Mesothelial cell of epicardium (in vitro differentiated cells): Measurements from ENCODE around the gene DLGAP1. TPM values are rescaled to one million over a fixed set of nuclear protein-coding genes. Genes with fewer than 3 reads are reported as not detected.

Experiments
- DNase-seq, 2 experiments: peaks; one replicate each; pipeline ENCODE4 v3.0.0; 2021; ENCODE audit warnings: low spot score in 2 of 2; ENCODE audit not compliant: unreplicated experiment in 2 of 2
- H3K27ac Mint-ChIP-seq: 2 replicates; pipeline ENCODE4 v1.8.0; 2021; ENCODE audit warnings: mixed read lengths
- H3K27me3 Mint-ChIP-seq: 2 replicates; pipeline ENCODE4 v1.8.0; 2021; ENCODE audit warnings: low read depth, mixed read lengths
- H3K36me3 Mint-ChIP-seq: 2 replicates; pipeline ENCODE4 v1.8.0; 2021; ENCODE audit warnings: mixed read lengths
- H3K4me1 Mint-ChIP-seq: 2 replicates; pipeline ENCODE4 v1.8.0; 2021; ENCODE audit warnings: mixed read lengths
- H3K4me3 Mint-ChIP-seq: 2 replicates; pipeline ENCODE4 v1.8.0; 2021; ENCODE audit warnings: mild to moderate bottlenecking, moderate library complexity, mixed read lengths
- H3K9me3 Mint-ChIP-seq: 2 replicates; pipeline ENCODE4 v1.8.0; 2021; ENCODE audit warnings: mixed read lengths
- total RNA-seq: library from RNA; stranded (reverse); gene quantifications from 3 replicates; pipeline ENCODE4 v1.2.1, GENCODE V29; 2021
- TF ChIP-seq, protein P1 (sequence below): fragments of 200-600 bp; sonication (generic); IDR thresholded peaks from one replicate; pipeline ENCODE4 v1.5.0; 2021; ENCODE audit warnings: antibody characterized with exemption; ENCODE audit not compliant: unreplicated experiment

The DLGAP1 gene
- total RNA-seq, 1 donor from 2014 or later = 4.6 TPM

DNA sequence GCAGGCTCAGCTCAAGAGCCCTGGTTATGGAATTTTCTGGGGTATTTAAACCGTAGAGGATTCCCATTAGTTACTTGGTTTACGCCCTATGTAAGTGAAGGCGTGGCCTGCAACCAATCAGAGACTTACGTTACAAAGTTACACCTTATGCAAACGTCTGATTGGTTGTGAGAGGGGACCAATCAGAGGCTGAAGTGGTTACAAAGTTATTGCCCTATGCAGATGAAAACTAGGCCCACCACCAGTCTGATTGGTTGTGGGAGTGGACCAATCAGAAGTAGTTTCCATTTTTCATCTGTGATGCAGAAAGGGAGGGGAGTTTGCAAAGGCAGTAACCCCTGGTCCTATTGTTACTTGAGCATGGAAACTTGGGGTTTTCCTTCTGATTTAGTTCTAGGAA, 49.1 kb downstream of the DLGAP1 start:
- no peaks in the 10 kb centered on the region for H3K4me1 Mint-ChIP-seq

DNA sequence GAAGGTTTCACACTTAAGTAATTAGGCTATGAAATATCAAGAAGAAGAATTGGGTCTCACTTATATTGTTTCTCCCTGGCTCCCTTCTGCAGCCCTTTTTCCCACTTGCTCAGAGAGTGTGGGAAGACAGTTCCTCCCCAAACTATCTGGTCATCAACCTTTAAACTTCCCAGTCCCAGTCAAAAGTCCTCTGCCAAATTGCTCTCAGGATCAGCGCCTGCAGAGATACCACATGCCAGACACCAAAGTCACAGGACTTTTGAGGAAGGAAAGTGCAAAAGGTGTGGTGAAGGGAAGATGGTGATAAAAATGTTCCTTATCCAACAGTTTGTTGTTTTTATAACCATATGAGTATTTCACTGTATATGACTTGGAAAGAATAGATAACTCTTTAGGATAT, 51.3 kb downstream of the DLGAP1 start:
- no peak overlapping the region for H3K4me3 Mint-ChIP-seq
- no peaks in the 10 kb centered on the region for H3K4me1 Mint-ChIP-seq
- H3K27me3 Mint-ChIP-seq = no peaks in the 10 kb centered on the region
- no peak for DNase-seq
- no peaks in the 10 kb centered on the region for H3K9me3 Mint-ChIP-seq
- TF ChIP-seq, protein P1, sequence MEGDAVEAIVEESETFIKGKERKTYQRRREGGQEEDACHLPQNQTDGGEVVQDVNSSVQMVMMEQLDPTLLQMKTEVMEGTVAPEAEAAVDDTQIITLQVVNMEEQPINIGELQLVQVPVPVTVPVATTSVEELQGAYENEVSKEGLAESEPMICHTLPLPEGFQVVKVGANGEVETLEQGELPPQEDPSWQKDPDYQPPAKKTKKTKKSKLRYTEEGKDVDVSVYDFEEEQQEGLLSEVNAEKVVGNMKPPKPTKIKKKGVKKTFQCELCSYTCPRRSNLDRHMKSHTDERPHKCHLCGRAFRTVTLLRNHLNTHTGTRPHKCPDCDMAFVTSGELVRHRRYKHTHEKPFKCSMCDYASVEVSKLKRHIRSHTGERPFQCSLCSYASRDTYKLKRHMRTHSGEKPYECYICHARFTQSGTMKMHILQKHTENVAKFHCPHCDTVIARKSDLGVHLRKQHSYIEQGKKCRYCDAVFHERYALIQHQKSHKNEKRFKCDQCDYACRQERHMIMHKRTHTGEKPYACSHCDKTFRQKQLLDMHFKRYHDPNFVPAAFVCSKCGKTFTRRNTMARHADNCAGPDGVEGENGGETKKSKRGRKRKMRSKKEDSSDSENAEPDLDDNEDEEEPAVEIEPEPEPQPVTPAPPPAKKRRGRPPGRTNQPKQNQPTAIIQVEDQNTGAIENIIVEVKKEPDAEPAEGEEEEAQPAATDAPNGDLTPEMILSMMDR = no peak
- H3K27ac Mint-ChIP-seq = no peak overlapping the region
- no peaks in the 10 kb centered on the region for H3K36me3 Mint-ChIP-seq

More for the DNA sequence above, 49.1 kb downstream of the DLGAP1 start:
- Mint-ChIP-seq H3K36me3 (no peaks in the 10 kb centered on the region), H3K27ac (no peak overlapping the region), H3K27me3 (no peaks in the 10 kb centered on the region), H3K4me3 (no peak overlapping the region), H3K9me3 (no peaks in the 10 kb centered on the region)
- DNase-seq = no peak
- TF ChIP-seq, protein P1 = no peak

DNA sequence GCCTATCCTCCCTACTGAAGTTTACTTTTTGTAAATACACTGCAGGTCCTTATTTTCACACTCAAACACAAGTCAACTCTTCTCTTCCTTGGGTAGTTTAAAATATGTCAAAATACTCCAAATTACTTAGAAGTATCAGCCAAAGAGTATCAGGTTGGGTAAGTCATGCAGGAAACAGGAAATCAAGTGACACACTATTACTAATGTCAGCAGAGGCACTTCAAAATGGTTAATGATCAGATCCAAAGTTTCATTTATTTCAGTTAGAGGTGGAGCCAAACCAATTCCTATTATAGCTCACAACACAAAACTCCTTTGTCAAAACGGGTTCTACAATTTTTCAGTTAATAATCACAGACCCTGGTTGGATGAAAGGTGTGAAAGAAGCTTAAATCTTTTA, 54.2 kb downstream of the DLGAP1 start:
- no peak for DNase-seq
- H3K9me3 Mint-ChIP-seq = no peaks in the 10 kb centered on the region
- no peak overlapping the region for H3K4me3 Mint-ChIP-seq
- H3K4me1 Mint-ChIP-seq = no peaks in the 10 kb centered on the region
- no peak overlapping the region for H3K27ac Mint-ChIP-seq
- H3K36me3 Mint-ChIP-seq = no peaks in the 10 kb centered on the region
- no peaks in the 10 kb centered on the region for H3K27me3 Mint-ChIP-seq
- TF ChIP-seq, protein P1 = no peak

DNA sequence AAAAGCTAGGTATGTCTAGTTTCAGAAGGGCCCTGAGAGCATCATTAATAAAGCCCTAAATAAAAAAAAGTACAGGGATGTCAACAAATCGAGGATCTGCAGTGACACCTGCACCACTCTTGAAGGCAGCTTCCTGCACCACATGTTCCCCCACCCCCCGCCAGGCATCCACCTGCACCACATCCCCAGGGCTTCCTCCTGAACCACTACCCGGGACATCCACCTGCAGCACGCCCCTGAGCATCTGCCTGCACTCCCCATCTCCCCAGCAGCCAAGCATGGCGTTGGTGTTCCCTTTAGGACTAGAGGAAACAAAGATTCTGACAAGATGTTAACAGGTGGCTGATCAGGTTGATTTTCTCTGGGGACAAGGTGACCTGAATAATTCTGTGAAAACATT, 55.2 kb downstream of the DLGAP1 start:
- no peak overlapping the region for H3K27ac Mint-ChIP-seq
- H3K36me3 Mint-ChIP-seq = no peaks in the 10 kb centered on the region
- TF ChIP-seq, protein P1 = no peak
- no peak overlapping the region for H3K4me3 Mint-ChIP-seq
- H3K27me3 Mint-ChIP-seq = no peaks in the 10 kb centered on the region
- no peaks in the 10 kb centered on the region for H3K4me1 Mint-ChIP-seq
- DNase-seq = no peak
- H3K9me3 Mint-ChIP-seq = no peaks in the 10 kb centered on the region

DNA sequence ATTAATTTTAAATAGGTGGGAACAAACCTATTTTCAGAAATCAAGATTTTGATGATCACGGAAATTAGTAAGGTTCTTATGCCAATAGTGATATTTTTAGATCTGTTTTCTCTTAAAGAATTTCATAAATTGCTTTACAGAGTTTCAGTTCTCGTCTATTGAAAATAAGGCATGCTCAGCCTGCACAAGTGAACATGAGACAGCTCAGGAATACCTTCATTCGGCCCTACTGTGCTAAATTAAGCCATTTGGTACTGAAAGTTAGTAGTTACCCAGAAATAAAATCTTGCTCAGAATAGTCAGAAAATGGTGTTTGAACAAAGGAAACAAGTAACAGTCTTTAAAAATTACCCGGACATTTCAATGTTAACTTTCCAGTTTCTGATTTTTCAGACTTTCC, 60.4 kb downstream of the DLGAP1 start:
- H3K27me3 Mint-ChIP-seq = no peaks in the 10 kb centered on the region
- H3K4me1 Mint-ChIP-seq = no peaks in the 10 kb centered on the region
- H3K4me3 Mint-ChIP-seq = no peak overlapping the region
- H3K27ac Mint-ChIP-seq = no peak overlapping the region
- DNase-seq = no peak
- no peaks in the 10 kb centered on the region for H3K36me3 Mint-ChIP-seq
- peaks cover 4% of the 10 kb centered on the region for H3K9me3 Mint-ChIP-seq
- TF ChIP-seq, protein P1 = no peak

DNA sequence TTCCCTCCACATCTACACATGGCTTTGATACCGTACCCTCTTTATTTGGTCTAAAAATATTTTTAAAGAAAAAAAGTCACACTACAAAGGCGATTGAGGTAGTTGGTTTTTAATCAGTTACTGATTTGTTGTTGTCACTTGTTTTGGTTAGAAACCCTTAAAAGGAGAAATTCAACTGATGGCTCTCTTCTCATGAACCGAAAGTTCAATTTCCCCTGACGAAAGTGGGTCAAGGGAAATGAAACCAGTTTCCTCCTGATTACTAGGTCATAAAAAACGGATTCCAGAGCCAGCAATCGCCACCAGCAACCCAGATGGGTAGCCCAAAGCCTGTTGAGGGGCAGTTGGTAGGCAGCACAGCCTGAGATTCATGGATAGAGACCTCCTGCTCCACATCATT, 63.2 kb downstream of the DLGAP1 start:
- H3K27ac Mint-ChIP-seq = no peak overlapping the region
- TF ChIP-seq, protein P1 = no peak
- no peaks in the 10 kb centered on the region for H3K27me3 Mint-ChIP-seq
- H3K36me3 Mint-ChIP-seq = no peaks in the 10 kb centered on the region
- H3K4me1 Mint-ChIP-seq = no peaks in the 10 kb centered on the region
- DNase-seq = no peak
- H3K4me3 Mint-ChIP-seq = no peak overlapping the region
- peaks cover 4% of the 10 kb centered on the region for H3K9me3 Mint-ChIP-seq
